C4-2B (cell line): Measurements from ENCODE around the gene GSDME.

Experiments used
- ZFX ChIP-seq: fragments of 450-650 bp; IDR thresholded peaks from 2 replicates; pipeline ENCODE4 v1.6.1; 2017
- TF ChIP-seq, protein P1 (sequence below): fragments of 450-650 bp; conservative IDR thresholded peaks from 2 replicates; pipeline ENCODE4 v1.5.1; 2017; ENCODE audit warnings: mild to moderate bottlenecking

DNA sequence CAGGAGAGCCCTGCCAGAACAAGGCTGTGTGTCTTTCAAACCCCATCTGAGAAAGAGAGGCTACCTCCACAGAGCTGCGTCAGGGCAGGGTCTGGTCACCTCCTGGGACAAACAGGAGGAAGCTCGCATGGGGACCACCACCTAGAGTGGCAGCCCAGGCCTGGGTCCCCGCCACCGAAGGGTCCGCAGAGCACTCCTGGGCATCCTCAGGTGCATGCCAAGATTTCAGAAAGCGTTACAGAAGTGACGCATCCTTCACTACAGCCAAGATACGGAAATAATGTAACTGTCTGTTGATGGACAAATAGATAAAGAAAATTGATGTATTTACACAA, 42.6 kb downstream of the GSDME start:
- TF ChIP-seq, protein P1, sequence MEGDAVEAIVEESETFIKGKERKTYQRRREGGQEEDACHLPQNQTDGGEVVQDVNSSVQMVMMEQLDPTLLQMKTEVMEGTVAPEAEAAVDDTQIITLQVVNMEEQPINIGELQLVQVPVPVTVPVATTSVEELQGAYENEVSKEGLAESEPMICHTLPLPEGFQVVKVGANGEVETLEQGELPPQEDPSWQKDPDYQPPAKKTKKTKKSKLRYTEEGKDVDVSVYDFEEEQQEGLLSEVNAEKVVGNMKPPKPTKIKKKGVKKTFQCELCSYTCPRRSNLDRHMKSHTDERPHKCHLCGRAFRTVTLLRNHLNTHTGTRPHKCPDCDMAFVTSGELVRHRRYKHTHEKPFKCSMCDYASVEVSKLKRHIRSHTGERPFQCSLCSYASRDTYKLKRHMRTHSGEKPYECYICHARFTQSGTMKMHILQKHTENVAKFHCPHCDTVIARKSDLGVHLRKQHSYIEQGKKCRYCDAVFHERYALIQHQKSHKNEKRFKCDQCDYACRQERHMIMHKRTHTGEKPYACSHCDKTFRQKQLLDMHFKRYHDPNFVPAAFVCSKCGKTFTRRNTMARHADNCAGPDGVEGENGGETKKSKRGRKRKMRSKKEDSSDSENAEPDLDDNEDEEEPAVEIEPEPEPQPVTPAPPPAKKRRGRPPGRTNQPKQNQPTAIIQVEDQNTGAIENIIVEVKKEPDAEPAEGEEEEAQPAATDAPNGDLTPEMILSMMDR, result no peak
- no peak for TF ChIP-seq ZFX
